C4-2B (cell line): Measurements from ENCODE around the gene SLC6A8.

Source experiments
- H3K27ac ChIP-seq: fragments of 450-650 bp; 2 replicates; pipeline ENCODE4 v1.5.1; 2017
- CTCF ChIP-seq: fragments of 450-650 bp; conservative IDR thresholded peaks from 2 replicates; pipeline ENCODE4 v1.5.1; 2017; ENCODE audit warnings: mild to moderate bottlenecking
- ZFX ChIP-seq: fragments of 450-650 bp; IDR thresholded peaks from 2 replicates; pipeline ENCODE4 v1.6.1; 2017

Gene SLC6A8

GRCh38 chrX:153687121-153688039, at the start of gene SLC6A8:
Gene SLC6A8 (plus strand): TSS chrX:153687926. CDS start chrX:153688575, 649 bp downstream.
- TF ChIP-seq CTCF (peak; percentile 25), ZFX (no peak)
- peak within 1 kb of the TSS; percentile 78 for H3K27ac ChIP-seq

GRCh38 chrX:153638041-153638371, 49.7 kb upstream of the SLC6A8 start:
- no peak for TF ChIP-seq ZFX
- TF ChIP-seq CTCF = no peak
- no peak overlapping the region for H3K27ac ChIP-seq

- H3K27ac ChIP-seq = no peak overlapping the region
- TF ChIP-seq CTCF (no peak), ZFX (no peak)
Measured at GRCh38 chrX:153638436-153639176, 49.1 kb upstream of the SLC6A8 start.

GRCh38 chrX:153639177-153640044, 48.3 kb upstream of the SLC6A8 start:
- TF ChIP-seq CTCF = no peak
- H3K27ac ChIP-seq = no peak overlapping the region

- TF ChIP-seq CTCF = no peak
- TF ChIP-seq ZFX = no peak
- H3K27ac ChIP-seq = no peak overlapping the region
Measured at GRCh38 chrX:153640045-153640686, 47.6 kb upstream of the SLC6A8 start.

GRCh38 chrX:153640736-153641575, 46.8 kb upstream of the SLC6A8 start:
- H3K27ac ChIP-seq = no peak overlapping the region
- TF ChIP-seq CTCF (no peak), ZFX (no peak)
